HEK293T (cell line): ENCODE data around the gene CARTPT.

Experiments
- CTCF ChIA-PET: fragments of 350-600 bp; formaldehyde crosslinking; extraction: SDS; loops from one replicate; lab custom pipeline; 2021; ENCODE audit warnings: antibody characterized with exemption, inconsistent platforms; lab: Yijun Ruan, JAX
- POLR2A ChIA-PET: fragments of 350-600 bp; formaldehyde crosslinking; extraction: SDS; loops from one replicate; lab custom pipeline; 2020; ENCODE audit warnings: antibody characterized with exemption, inconsistent platforms; lab: Yijun Ruan, JAX
- DNase-seq: peaks from one replicate; pipeline ENCODE4 v3.0.0; 2012; ENCODE audit warnings: mixed read lengths; ENCODE audit errors: extremely low spot score
- ARNT ChIP-seq: fragments of 450-650 bp; IDR thresholded peaks from 2 replicates; pipeline ENCODE4 v1.6.1; 2017; ENCODE audit warnings: mild to moderate bottlenecking
- BHLHE40 ChIP-seq: fragments of 450-650 bp; IDR thresholded peaks from 2 replicates; pipeline ENCODE4 v1.6.1; 2016; ENCODE audit warnings: mild to moderate bottlenecking, moderate library complexity, borderline replicate concordance
- CTBP1 ChIP-seq: fragments of 450-650 bp; IDR thresholded peaks from 2 replicates; pipeline ENCODE4 v1.6.1; 2016; ENCODE audit warnings: borderline replicate concordance
- ELF4 ChIP-seq: fragments of 450-650 bp; IDR thresholded peaks from 2 replicates; pipeline ENCODE4 v1.6.1; 2017; ENCODE audit warnings: antibody characterized with exemption
- FOXA1 ChIP-seq: fragments of 450-650 bp; IDR thresholded peaks from 2 replicates; pipeline ENCODE4 v1.6.1; 2016; ENCODE audit warnings: mild to moderate bottlenecking
- FOXK2 ChIP-seq: fragments of 450-650 bp; IDR thresholded peaks from 2 replicates; pipeline ENCODE4 v1.6.1; 2016; ENCODE audit warnings: mild to moderate bottlenecking
- FOXM1 ChIP-seq: fragments of 450-650 bp; IDR thresholded peaks from 2 replicates; pipeline ENCODE4 v1.6.1; 2017; ENCODE audit warnings: mild to moderate bottlenecking, borderline replicate concordance
- HDGF ChIP-seq: fragments of 450-650 bp; IDR thresholded peaks from 2 replicates; pipeline ENCODE4 v1.6.1; 2017; ENCODE audit warnings: antibody characterized with exemption, borderline replicate concordance
- L3MBTL2 ChIP-seq: fragments of 450-650 bp; conservative IDR thresholded peaks from 2 replicates; pipeline ENCODE4 v1.6.1; 2016; ENCODE audit warnings: mild to moderate bottlenecking
- LEF1 ChIP-seq: fragments of 450-650 bp; IDR thresholded peaks from 2 replicates; pipeline ENCODE4 v1.6.1; 2017; ENCODE audit warnings: mild to moderate bottlenecking, borderline replicate concordance
- NFRKB ChIP-seq: fragments of 450-650 bp; IDR thresholded peaks from 2 replicates; pipeline ENCODE4 v1.6.1; 2016; ENCODE audit warnings: mild to moderate bottlenecking, moderate library complexity
- SP1 ChIP-seq: fragments of 450-650 bp; IDR thresholded peaks from 2 replicates; pipeline ENCODE4 v1.6.1; 2017
- SUZ12 ChIP-seq: fragments of 450-650 bp; IDR thresholded peaks from 2 replicates; pipeline ENCODE4 v1.6.1; 2016; ENCODE audit warnings: mild to moderate bottlenecking
- TARDBP ChIP-seq: fragments of 450-650 bp; IDR thresholded peaks from 2 replicates; pipeline ENCODE4 v1.6.1; 2016
- ZNF384 ChIP-seq: fragments of 450-650 bp; IDR thresholded peaks from 2 replicates; pipeline ENCODE4 v1.6.1; 2016
- TF ChIP-seq, protein P1 (sequence below): fragments of 450-650 bp; IDR thresholded peaks from 2 replicates; pipeline ENCODE4 v1.6.1; 2016

CARTPT gene

DNA sequence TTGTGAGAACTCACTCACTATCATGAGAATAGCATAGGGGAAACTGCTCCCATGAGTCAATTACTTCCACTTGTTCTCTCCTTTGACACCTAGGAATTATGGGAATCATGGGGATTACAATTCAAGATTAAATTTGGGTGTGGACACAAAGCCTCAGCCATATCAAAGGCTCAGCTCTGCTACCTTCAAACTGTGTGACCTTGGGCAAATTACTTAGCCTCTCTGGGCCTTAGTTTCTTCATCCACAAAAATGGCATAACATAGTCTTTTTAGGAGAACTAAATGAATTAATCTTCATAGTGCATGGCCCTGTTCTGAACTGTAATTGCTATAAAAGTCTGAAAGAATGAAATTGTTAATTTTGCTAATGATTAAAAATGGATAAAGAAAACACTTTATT lies 18.3 kb upstream of the CARTPT start:
- no peak for DNase-seq
- ChIA-PET POLR2A (no interaction called here), CTCF (no interaction called here)
- TF ChIP-seq BHLHE40 = no peak
- TF ChIP-seq CTBP1 = no peak
- TF ChIP-seq LEF1 = no peak
- TF ChIP-seq ZNF384 = no peak
- no peak for TF ChIP-seq SUZ12
- TF ChIP-seq, protein P1, sequence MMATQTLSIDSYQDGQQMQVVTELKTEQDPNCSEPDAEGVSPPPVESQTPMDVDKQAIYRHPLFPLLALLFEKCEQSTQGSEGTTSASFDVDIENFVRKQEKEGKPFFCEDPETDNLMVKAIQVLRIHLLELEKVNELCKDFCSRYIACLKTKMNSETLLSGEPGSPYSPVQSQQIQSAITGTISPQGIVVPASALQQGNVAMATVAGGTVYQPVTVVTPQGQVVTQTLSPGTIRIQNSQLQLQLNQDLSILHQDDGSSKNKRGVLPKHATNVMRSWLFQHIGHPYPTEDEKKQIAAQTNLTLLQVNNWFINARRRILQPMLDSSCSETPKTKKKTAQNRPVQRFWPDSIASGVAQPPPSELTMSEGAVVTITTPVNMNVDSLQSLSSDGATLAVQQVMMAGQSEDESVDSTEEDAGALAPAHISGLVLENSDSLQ = no peak
- no peak for TF ChIP-seq FOXK2
- no peak for TF ChIP-seq FOXA1
- no peak for TF ChIP-seq TARDBP
- no peak for TF ChIP-seq FOXM1
- no peak for TF ChIP-seq SP1
- TF ChIP-seq ARNT = no peak
- no peak for TF ChIP-seq L3MBTL2
- no peak for TF ChIP-seq ELF4
- TF ChIP-seq NFRKB = no peak
- TF ChIP-seq HDGF = no peak

DNA sequence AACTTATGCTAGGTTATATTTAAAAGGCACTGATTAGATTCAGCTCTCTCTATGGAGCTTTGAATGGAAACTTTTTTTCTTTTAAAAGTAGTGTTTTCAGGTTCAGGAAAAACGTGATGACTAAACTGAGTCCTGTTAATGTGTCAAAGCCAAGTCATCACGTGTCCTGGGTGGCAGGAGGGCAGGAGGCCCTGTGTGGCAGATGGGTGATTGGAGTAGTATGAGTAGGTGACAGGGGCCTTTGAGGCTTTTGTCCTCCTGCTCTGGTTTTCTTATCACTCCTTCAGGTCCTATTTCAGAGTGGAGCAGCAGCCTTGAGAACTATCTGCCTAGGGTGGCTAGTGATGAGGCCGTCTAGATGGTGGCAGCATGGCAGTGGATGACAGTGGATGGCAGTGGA lies 17.7 kb upstream of the CARTPT start:
- ChIA-PET CTCF (interaction anchor here (0.7 kb wide), 1 partner anchor 111 kb away, joined by 3 read pairs; no protein-coding TSS in a partner anchor), POLR2A (no interaction called here)
- no peak for DNase-seq
- no peak for TF ChIP-seq L3MBTL2
- no peak for TF ChIP-seq HDGF
- no peak for TF ChIP-seq TARDBP
- TF ChIP-seq FOXM1 = no peak
- TF ChIP-seq SUZ12 = no peak
- TF ChIP-seq NFRKB = no peak
- no peak for TF ChIP-seq FOXK2

DNA sequence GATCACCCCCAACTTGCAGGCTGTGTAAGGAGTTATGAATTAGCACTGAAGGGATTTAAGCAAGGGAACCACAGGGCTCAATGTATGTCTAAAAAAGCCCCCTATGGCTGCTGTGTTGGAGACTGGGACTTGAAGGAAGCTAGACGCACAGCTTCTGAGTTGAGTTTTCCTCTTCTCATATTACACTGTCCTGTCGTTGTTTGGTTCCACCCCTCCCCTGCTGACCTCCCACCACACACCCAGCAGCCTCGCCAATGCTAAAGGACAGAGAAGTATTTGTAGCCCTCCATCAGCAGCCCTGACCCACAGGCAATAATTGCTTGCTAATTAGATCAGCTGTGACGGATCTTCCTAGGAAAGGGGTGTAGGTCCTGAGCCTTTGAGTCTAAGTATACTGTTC lies 15.1 kb upstream of the CARTPT start:
- DNase-seq = peak; percentile 25
- TF ChIP-seq ZNF384 = no peak
- no peak for TF ChIP-seq FOXA1
- TF ChIP-seq, protein P1 = no peak
- TF ChIP-seq ELF4 = no peak
- TF ChIP-seq SUZ12 = no peak
- no peak for TF ChIP-seq CTBP1
- TF ChIP-seq BHLHE40 = no peak
- no peak for TF ChIP-seq HDGF
- TF ChIP-seq SP1 = no peak
- no peak for TF ChIP-seq NFRKB
- no peak for TF ChIP-seq FOXM1
- TF ChIP-seq TARDBP = no peak
- POLR2A ChIA-PET = interaction anchor here (1.6 kb wide), 1 partner anchor 10 kb away, joined by 7 read pairs; no protein-coding TSS in a partner anchor
- CTCF ChIA-PET = no interaction called here

DNA sequence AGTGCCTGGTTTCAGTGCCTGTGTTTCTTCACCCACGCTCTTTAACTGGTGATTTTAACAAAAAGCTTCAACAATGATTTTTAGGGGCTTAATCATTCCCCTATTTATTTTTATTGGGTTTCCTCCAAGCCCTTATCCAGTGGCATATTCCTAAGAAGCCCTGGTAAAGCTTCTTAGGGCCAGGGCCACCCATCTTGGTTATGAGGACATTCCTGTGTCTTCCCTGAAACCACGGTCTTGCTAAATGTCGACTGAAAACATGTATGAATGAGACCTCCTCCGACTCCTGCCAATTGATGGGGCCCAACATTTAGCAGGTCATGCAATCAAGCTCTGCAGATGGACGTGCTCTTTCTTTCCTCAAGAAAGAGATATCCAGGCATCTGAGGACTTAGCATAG lies 13.7 kb upstream of the CARTPT start:
- ChIA-PET POLR2A (no interaction called here), CTCF (no interaction called here)
- DNase-seq = no peak
- no peak for TF ChIP-seq LEF1
- no peak for TF ChIP-seq BHLHE40
- no peak for TF ChIP-seq FOXM1
- no peak for TF ChIP-seq CTBP1
- TF ChIP-seq HDGF = no peak

DNA sequence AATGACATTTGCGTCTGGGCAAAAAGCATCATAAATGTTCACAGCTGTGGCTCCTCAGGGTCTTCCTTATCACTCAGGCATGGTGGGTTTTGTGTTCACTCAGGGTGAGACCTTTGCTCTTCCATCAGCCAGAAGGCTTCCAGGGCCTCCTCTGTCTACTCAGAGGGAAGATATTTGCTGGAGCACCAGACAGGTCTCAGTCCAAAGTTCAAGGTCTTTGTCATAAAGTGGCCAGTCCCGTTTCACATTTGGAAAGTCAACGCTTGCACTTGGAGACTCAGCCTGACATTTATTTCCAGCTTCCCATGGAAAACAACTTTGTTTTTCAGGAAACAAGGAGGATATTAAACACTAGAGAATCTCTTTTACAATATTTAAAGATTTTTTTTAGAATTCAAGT lies 12.2 kb upstream of the CARTPT start:
- ChIA-PET CTCF (no interaction called here), POLR2A (no interaction called here)
- DNase-seq = no peak
- TF ChIP-seq BHLHE40 = no peak
- TF ChIP-seq SUZ12 = no peak
- TF ChIP-seq FOXA1 = no peak
- TF ChIP-seq ZNF384 = no peak
- no peak for TF ChIP-seq LEF1
- no peak for TF ChIP-seq FOXK2
- TF ChIP-seq L3MBTL2 = no peak
- TF ChIP-seq, protein P1 = no peak
- no peak for TF ChIP-seq FOXM1
- TF ChIP-seq SP1 = no peak
- no peak for TF ChIP-seq NFRKB
- TF ChIP-seq HDGF = no peak
- TF ChIP-seq TARDBP = no peak
- no peak for TF ChIP-seq ARNT
- TF ChIP-seq ELF4 = no peak
- TF ChIP-seq CTBP1 = no peak

DNA sequence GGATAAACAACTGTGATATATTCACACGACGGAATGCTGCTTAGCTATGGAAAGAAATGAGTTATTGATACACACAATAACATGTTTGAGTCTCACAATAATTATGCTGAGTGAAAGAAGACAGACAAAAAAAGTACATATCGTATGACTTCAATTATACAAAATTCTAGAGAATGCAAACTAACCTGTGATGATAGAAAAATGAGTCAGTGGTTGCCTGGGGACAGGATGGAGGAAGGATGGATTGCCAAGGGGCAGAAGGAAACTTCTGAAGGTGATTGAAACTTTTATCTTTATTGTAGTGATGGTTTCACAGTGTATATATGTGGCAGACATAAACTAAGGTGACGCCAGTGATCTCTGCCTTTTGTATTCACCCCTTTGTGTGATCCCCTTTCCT lies 7.5 kb upstream of the CARTPT start:
- TF ChIP-seq NFRKB (no peak), FOXK2 (no peak), LEF1 (no peak), CTBP1 (no peak), ARNT (no peak), TARDBP (no peak)
- ChIA-PET CTCF (no interaction called here), POLR2A (no interaction called here)
- DNase-seq = no peak

DNA sequence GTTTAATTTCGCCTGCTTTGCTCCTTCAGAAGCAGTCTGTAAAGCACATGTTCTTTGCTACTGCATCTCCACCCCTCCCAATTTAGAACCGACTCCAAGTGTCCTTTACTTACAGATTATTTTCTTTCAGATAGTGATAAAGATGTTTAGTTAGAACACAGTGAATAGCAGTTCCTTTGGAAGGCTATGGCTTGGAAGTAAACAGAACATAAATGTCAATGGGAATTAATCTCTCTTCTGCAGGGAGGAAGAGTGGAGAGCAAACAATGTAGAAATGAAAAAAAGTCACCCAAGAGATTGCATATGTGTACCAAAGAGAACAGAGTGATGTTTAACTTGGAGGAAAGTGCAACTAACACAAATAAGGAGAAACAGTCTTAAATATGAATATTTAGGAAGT lies 4.2 kb upstream of the CARTPT start:
- CTCF ChIA-PET = interaction anchor here (0.6 kb wide), 1 partner anchor 223 kb away, joined by 4 read pairs; no protein-coding TSS in a partner anchor
- POLR2A ChIA-PET = no interaction called here
- TF ChIP-seq ZNF384 = no peak
- TF ChIP-seq SUZ12 = no peak
- no peak for TF ChIP-seq ELF4
- TF ChIP-seq LEF1 = no peak

More for the DNA sequence above, 4.2 kb upstream of the CARTPT start:
- no peak for DNase-seq
